Fibroblast of skin of right quadriceps (primary cell): Measurements from ENCODE around the gene DHX30.
"Not testable (repeated sequence)": the region's sequence is repeated elsewhere in the genome, so short reads cannot be mapped to it uniquely, and the experiment has no call there.

Source experiments
- DNase-seq: peaks from one replicate; pipeline ENCODE4 v3.0.0-alpha.2; 2013

The DHX30 gene

GRCh38 chr3:47817609-47818008, 14.7 kb downstream of the DHX30 start:
- DNase-seq = no peak

- peak; percentile 82 for DNase-seq
These were observed 21.9 kb downstream of the DHX30 start for GRCh38 chr3:47824541-47825473.

DNA sequence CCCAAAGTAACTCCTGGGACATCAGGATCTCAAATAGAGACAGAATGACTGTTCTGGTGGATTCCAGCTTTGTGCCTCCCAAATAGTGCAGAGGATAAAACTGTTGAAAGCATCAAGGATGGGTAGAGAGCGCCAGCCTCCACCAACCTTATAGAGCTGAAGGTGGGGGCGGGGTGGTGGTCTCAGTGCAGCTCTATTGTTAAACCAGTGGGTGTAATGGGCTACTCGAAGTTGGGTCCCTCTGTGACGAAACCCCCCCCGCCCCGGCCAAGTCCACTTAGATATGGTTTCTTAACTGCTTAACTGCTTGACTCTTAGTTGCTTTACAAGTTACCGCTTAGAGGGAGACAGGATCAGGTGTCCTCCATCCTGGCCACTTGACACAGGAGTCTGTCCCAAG, 22.7 kb downstream of the DHX30 start:
- no peak for DNase-seq

DNA sequence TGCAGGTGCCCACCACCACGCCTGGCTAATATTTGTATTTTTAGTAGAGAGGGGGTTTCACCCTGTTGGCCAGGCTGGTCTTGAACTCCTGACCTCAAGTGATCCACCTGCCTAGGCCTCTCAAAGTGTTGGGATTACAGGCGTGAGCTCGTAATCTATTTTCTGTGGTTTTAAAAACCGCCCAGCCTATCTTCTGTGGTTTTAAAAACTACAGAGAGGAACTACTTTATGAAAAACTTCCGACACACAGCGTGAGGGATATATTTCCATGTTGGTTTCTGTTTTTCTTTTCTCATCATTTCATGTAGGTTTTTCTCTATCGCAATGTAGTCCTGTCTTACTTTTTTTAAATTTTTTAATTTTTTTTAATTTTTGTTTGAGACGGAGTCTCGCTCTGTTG, 26.5 kb downstream of the DHX30 start:
- DNase-seq = not testable (repeated sequence)

- DNase-seq = no peak
These were observed 34.0 kb downstream of the DHX30 start for GRCh38 chr3:47836986-47837385.

GRCh38 chr3:47838503-47838902, 35.6 kb downstream of the DHX30 start:
- DNase-seq = no peak

DNA sequence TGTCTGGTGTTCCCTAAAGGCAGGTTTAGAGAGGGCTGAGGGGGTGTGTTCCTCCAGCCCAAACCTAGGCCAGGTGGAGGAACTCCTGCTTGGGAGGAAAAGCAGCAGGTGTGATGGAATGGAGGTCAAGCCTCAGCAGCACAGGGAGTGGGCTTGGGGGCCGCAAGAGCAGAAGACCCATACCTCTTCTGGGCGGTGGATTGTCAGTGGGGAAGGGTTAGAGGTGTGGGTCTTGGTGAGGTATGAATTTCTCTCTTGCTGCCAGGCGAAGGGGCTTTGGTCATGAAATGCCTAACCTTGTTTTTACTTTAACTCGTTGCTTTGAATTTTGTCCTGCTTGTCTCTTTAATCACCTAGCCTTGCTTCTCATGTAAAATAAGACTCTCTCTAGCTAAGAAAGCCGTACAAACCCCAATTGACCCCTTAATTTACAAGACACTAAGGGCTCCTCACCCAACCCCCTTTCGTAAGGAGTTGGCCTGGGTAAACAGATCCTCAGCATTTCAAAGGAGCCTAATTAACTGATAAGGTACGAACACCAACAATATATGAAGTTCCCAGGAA, 38.9 kb downstream of the DHX30 start:
- DNase-seq = no peak

DNA sequence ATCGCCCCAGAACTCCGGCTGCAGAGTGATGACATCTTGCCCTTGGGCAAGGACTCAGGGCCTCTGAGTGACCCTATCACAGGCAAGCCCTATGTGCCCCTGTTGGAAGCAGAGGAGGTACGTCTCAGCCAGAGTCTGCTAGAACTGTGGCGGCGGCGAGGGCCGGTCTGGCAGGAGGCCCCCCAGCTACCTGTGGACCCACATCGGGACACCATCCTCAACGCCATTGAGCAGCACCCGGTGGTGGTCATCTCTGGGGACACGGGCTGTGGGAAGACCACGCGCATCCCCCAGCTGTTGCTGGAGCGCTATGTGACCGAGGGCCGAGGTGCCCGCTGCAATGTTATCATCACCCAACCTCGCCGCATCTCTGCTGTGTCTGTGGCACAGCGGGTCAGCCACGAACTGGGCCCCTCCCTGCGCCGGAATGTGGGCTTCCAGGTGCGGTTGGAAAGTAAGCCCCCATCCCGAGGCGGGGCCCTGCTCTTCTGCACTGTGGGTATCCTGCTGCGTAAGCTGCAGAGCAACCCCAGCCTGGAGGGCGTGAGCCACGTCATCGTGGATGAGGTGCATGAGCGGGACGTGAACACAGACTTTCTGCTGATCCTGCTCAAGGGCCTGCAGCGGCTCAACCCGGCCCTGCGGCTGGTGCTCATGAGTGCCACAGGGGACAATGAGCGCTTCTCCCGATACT, 43.4 kb downstream of the DHX30 start:
- no peak for DNase-seq

DNA sequence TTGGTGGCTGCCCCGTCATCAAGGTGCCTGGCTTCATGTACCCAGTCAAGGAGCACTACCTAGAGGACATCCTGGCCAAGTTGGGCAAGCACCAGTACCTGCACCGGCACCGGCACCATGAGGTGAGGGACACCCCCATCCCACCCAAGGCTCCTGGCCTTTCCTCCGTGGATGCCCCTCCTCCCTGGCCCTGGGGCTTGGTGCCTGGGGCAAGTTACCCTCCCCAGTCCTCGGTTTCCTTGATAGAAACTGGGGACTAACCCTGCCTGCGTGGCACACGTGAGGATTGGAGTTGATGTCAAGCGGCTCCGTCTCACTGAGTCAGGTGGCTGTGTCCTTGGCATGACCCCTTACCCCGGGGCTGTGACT, 43.9 kb downstream of the DHX30 start:
- no peak for DNase-seq

DNA sequence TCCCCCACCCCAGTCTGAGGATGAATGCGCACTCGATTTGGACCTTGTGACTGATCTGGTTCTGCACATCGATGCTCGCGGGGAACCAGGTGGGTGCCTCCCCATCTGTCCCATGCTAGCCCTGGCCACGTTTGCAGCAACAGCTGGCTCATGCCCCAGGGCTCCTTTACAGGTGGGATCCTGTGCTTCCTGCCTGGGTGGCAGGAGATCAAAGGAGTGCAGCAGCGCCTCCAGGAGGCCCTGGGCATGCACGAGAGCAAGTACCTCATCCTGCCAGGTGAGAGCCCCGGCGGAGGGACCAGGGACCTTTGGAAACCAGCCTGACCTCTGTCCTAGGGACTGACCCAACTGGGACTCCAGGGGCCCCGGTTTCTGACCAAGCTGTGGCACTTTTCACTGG, 44.3 kb downstream of the DHX30 start:
- DNase-seq = no peak

DNA sequence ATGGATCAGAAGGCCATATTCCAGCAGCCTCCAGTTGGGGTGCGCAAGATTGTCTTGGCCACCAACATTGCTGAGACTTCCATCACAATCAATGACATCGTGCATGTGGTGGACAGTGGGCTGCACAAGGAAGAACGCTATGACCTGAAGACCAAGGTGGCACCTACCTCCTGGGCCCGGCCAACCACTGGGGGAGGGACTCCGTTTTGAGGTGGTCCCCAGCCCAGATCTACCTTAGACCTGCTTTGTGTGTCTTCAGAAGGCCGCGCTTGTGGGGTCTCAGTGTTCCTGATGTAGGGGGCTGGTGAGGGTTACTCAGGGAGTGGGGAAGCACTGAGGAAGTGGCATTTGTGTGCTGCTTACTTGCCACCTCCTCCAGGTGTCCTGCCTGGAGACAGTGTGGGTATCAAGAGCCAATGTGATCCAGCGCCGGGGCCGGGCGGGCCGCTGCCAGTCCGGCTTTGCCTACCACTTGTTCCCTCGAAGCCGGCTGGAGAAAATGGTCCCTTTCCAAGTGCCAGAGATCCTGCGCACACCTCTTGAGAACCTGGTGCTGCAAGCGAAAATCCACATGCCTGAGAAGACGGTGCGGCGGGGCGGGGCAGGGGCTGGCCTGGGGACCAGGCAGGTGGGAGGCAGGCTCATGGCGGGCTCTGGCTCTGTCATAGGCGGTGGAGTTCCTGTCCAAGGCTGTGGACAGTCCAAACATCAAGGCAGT, 45.0 kb downstream of the DHX30 start:
- DNase-seq = no peak

GRCh38 chr3:47848599-47849117, 45.7 kb downstream of the DHX30 start:
- DNase-seq = no peak

DNA sequence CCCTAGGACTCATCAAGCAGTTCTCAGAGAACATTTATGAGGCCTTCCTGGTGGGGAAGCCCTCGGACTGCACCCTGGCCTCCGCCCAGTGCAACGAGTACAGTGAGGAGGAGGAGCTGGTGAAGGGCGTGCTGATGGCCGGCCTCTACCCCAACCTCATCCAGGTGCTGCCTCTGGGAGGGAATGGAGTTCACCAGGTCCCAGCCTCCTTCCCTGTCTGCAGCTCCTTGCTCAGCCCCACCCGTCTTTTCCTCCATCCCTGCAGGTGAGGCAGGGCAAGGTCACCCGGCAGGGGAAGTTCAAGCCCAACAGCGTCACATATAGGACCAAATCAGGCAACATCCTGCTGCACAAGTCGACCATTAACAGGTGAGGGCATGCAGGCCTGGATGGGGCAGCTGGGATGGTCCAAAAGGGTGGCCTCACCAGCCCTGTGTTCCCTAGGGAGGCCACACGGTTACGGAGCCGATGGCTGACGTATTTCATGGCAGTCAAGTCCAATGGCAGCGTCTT, 46.3 kb downstream of the DHX30 start:
- DNase-seq = no peak

DNA sequence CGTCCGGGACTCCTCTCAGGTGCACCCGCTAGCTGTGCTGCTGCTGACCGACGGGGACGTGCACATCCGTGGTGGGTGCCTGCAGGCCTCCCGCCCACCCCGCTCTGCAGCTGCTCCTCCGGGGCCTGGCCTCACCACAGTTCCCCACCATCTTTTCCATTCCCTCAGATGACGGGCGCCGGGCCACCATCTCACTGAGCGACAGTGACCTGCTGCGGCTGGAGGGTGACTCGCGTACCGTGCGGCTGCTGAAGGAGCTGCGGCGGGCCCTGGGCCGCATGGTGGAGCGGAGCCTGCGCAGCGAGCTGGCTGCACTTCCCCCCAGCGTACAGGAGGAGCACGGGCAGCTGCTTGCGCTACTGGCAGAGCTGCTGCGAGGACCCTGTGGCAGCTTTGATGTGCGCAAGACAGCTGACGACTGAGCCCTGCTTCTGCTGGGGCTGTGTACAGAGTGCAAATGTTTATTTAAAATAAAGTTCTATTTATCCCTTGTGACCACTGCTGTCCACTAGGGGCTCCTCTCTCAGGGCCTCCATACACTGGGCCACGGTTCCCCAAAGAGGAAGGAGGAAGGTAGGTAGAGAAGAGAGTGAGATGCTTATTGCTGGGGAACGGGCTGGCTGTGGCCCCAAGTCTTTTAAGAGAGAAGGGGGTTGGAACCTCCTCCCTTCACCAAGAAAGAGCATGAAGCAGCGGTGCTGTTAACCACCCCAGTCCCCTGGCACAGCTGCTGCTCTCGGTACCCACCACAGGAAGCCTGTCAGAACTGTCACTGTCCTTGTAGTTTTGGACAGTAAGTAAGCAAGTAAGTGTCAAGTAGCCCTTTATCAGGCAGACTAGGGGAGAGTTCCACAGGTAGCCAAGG, 47.0 kb downstream of the DHX30 start:
- peak; percentile 40 for DNase-seq

DNA sequence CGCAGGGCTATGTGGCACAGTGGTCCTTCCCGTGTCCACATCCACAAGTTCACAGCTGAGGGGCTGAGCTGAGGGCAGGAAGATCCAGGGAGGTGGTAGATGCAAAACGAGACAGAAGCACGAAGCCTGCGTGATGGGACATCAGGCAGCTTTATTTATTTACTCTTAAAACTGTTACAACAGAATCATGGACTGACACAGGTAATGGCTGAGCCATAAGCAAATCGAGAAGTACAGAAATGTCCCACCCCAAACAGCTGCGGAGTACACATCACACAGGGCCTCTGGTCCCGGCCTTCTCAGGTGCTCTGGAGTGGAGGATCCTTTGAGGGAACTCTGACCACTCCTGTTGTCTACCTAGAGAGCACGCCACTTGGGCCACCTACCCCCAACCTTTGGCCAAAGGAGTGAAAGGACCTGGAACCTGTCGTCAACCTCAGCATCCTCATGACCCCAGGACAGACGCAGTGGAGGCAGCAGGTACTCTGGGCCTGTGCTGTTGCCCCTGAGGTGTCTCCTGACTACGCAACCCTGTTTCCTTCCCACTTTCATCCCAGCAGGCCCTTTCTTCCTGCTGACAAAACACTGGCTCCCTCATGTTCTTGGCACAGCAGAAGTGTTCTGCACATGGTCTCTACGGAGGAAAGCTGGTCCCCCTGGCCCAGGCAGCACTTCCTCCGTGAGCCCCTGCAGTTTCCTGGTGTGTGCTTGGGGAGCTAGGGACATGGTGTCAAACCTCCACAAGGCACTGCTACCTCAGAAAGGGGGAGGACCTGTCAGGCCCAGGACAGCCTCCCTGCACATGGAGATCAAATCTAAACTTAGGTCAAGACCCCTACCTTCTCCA, 47.8 kb downstream of the DHX30 start:
- DNase-seq = no peak

- DNase-seq = no peak
These were observed 49.1 kb downstream of the DHX30 start for GRCh38 chr3:47851888-47852603.

GRCh38 chr3:47852604-47853602, 50.0 kb downstream of the DHX30 start:
- DNase-seq = no peak

- DNase-seq = no peak
These were observed 51.3 kb downstream of the DHX30 start for GRCh38 chr3:47854267-47854666.
